ENCODE results near the gene PIMREG.
"Not testable (repeated sequence)": the region's sequence is repeated elsewhere in the genome, so short reads cannot be mapped to it uniquely, and the experiment has no call there.

Gene PIMREG

DNA sequence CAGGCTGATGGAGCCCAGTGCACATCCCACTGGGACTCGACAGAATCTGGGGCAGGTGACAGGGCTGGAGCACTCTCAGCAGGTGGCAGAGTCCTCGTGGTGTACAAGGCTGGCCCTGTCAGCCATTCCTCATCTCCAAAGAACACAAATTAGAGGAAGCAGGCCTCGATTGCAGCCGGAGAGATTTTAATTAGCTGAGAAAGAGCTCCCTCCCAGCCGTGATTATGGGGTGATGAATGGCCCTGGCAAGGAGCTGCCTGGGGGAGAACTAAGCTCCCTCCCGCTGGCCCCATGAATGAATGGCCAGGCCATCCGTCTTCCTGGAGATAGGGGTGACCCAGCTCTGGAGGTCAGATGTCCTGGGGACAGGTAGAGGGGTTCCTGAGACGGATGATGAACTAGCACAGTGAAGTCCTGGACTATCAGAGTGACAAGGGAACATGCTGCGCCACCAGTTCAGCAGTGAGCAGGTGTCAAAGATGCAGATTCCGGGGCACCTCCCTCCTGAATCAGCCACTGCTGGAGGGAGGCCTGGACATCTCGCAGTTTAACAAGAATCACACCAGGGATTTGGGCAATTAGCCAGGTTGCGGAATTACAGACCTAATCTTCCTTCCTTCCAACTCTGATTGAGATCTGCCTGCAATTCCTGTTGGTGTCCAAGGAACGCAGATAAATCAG is 35.5 kb downstream of the PIMREG start:
- Histone ChIP-seq H3K27ac (ENCODE audit: poor library complexity, severe bottlenecking) (no peak overlapping the region), H3K4me1 (ENCODE audit: insufficient read depth, poor library complexity, severe bottlenecking) (no peaks in the 10 kb centered on the region), H3K27me3 (ENCODE audit: insufficient read depth, poor library complexity, severe bottlenecking) (no peaks in the 10 kb centered on the region), H3K36me3 (ENCODE audit: low read depth) (peaks cover 4% of the 10 kb centered on the region; the same call in 1 of the 2 replicates), H3K9me3 (ENCODE audit: severe bottlenecking) (no peaks in the 10 kb centered on the region), H3K4me3 (ENCODE audit: severe bottlenecking) (no peak overlapping the region)
- TF ChIP-seq, protein P1, sequence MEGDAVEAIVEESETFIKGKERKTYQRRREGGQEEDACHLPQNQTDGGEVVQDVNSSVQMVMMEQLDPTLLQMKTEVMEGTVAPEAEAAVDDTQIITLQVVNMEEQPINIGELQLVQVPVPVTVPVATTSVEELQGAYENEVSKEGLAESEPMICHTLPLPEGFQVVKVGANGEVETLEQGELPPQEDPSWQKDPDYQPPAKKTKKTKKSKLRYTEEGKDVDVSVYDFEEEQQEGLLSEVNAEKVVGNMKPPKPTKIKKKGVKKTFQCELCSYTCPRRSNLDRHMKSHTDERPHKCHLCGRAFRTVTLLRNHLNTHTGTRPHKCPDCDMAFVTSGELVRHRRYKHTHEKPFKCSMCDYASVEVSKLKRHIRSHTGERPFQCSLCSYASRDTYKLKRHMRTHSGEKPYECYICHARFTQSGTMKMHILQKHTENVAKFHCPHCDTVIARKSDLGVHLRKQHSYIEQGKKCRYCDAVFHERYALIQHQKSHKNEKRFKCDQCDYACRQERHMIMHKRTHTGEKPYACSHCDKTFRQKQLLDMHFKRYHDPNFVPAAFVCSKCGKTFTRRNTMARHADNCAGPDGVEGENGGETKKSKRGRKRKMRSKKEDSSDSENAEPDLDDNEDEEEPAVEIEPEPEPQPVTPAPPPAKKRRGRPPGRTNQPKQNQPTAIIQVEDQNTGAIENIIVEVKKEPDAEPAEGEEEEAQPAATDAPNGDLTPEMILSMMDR (IDR thresholded peaks at IDR 0.05; ENCODE audit: poor library complexity, severe bottlenecking): no peak
- no peak for DNase-seq (ENCODE audit: low spot score)
- ATAC-seq (ENCODE audit: low read depth): no peak

DNA sequence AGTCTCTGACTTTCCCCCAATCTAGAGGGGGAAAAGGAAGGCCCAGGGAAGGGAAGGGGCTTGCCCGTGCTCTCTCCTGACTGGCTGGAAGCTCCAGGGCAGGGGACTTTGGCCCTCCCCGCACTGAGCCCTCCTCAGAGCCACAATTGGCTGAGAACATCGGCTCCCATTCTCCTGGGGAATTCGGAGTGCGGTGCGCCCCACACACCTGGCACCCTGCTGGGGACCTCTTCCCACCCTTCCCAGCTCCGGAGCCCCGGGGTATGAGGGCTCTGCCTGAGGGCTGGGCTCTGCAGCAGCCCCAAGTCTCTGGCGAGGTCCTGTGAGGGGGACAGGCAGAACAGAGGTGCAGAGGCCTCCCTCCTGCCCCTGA is 36.0 kb downstream of the PIMREG start:
- no peak overlapping the region for H3K27ac ChIP-seq (ENCODE audit: poor library complexity, severe bottlenecking)
- no peak for ATAC-seq (ENCODE audit: low read depth)
- peaks cover 4% of the 10 kb centered on the region; the same call in 1 of the 2 replicates for H3K36me3 ChIP-seq (ENCODE audit: low read depth)
- H3K27me3 ChIP-seq (ENCODE audit: insufficient read depth, poor library complexity, severe bottlenecking): no peaks in the 10 kb centered on the region
- H3K9me3 ChIP-seq (ENCODE audit: severe bottlenecking): no peaks in the 10 kb centered on the region
- TF ChIP-seq, protein P1 (IDR thresholded peaks at IDR 0.05; ENCODE audit: poor library complexity, severe bottlenecking): no peak
- no peaks in the 10 kb centered on the region for H3K4me1 ChIP-seq (ENCODE audit: insufficient read depth, poor library complexity, severe bottlenecking)
- no peak for DNase-seq (ENCODE audit: low spot score)
- no peak overlapping the region for H3K4me3 ChIP-seq (ENCODE audit: severe bottlenecking)

DNA sequence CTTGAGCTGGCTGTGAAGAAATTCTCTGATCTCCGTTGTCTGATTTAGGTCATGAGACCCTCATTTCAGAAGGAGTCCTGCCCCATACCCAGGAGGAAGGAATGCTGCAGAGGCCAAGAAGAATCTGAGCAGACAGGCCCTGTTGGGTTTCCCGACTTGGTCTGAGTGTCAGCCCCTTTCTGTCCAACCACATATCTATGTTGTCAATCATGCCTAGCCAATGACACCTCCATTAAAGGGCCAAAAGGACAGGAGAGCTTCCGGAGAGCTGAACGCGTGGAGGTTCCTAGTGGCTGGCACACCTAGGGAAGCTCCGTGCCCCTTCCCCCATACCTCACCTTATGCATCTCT is 37.8 kb downstream of the PIMREG start:
- no peak overlapping the region for H3K4me3 ChIP-seq (ENCODE audit: severe bottlenecking)
- H3K4me1 ChIP-seq (ENCODE audit: insufficient read depth, poor library complexity, severe bottlenecking): no peaks in the 10 kb centered on the region
- no peaks in the 10 kb centered on the region for H3K36me3 ChIP-seq (ENCODE audit: low read depth)
- H3K27me3 ChIP-seq (ENCODE audit: insufficient read depth, poor library complexity, severe bottlenecking): no peaks in the 10 kb centered on the region
- no peaks in the 10 kb centered on the region for H3K9me3 ChIP-seq (ENCODE audit: severe bottlenecking)
- ATAC-seq (ENCODE audit: low read depth): no peak
- no peak overlapping the region for H3K27ac ChIP-seq (ENCODE audit: poor library complexity, severe bottlenecking)
- DNase-seq (ENCODE audit: low spot score): no peak
- TF ChIP-seq, protein P1 (IDR thresholded peaks at IDR 0.05; ENCODE audit: poor library complexity, severe bottlenecking): no peak

DNA sequence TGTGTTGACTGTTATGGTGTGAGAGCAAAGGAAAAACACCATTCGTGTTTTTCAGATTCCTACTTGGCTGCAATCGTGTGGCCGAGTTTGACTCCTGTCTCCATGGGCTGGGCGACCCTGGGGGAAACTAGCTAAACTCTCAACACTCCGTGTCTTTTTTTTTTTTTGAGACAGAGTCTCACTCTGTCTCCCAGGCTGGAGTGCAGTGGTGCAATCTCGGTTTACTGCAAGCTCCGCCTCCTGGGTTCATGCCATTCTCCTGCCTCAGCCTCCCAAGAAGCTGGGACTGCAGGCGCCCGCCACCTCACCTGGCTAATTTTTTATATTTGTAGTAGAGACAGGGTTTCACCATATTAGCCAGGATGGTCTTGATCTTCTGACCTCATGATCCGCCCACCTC is 38.5 kb downstream of the PIMREG start:
- H3K36me3 ChIP-seq (ENCODE audit: low read depth); H3K9me3 ChIP-seq (ENCODE audit: severe bottlenecking); H3K27ac ChIP-seq (ENCODE audit: poor library complexity, severe bottlenecking); H3K27me3 ChIP-seq (ENCODE audit: insufficient read depth, poor library complexity, severe bottlenecking); H3K4me3 ChIP-seq (ENCODE audit: severe bottlenecking); ATAC-seq (ENCODE audit: low read depth); DNase-seq (ENCODE audit: low spot score); H3K4me1 ChIP-seq (ENCODE audit: insufficient read depth, poor library complexity, severe bottlenecking): not testable (repeated sequence)

DNA sequence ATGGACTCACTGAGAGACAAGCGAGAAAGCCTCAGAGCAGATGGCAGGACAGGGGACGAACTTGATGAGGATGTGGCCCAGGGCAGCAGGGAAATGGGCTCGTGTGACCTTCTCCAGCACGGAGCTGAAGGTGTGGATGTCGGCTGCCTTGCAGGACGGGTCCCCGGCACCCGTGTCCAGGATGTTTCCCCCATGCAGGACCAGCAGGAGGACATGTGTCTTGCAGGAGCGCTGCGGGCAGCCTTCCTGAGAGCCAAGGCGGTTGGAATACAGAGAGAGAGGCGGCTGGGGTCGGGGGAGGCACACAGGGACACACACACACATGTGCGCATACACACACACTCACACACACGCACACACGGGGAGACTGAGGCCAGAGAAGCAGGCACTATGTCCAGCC is 39.3 kb downstream of the PIMREG start:
- Histone ChIP-seq H3K27ac (ENCODE audit: poor library complexity, severe bottlenecking) (no peak overlapping the region), H3K36me3 (ENCODE audit: low read depth) (no peaks in the 10 kb centered on the region), H3K4me1 (ENCODE audit: insufficient read depth, poor library complexity, severe bottlenecking) (no peaks in the 10 kb centered on the region), H3K4me3 (ENCODE audit: severe bottlenecking) (no peak overlapping the region), H3K9me3 (ENCODE audit: severe bottlenecking) (no peaks in the 10 kb centered on the region), H3K27me3 (ENCODE audit: insufficient read depth, poor library complexity, severe bottlenecking) (no peaks in the 10 kb centered on the region)
- no peak for DNase-seq (ENCODE audit: low spot score)
- ATAC-seq (ENCODE audit: low read depth): no peak
- TF ChIP-seq, protein P1 (IDR thresholded peaks at IDR 0.05; ENCODE audit: poor library complexity, severe bottlenecking): no peak

Measured in RWPE2 (cell line).